Fibroblast of lung (primary cell): ENCODE results near the gene CTNNAL1. TPM values are rescaled to one million over a fixed set of nuclear protein-coding genes. Genes with fewer than 3 reads are reported as not detected.
A peak's percentile ranks its signal among the peaks of the same experiment; 100 is the strongest.

Experiments
- DNase-seq, 2 donors: peaks; one replicate each; pipeline versions ENCODE4 v3.0.0 to v3.0.0-alpha.2; 2010; ENCODE audit warnings: low read depth in 2 of 2
- H2AFZ ChIP-seq: 2 replicates; pipeline ENCODE4 v1.5.1; 2012; ENCODE audit warnings: low read length, control low read depth, inconsistent platforms
- H3K27ac ChIP-seq: 2 replicates; pipeline ENCODE4 v1.5.1; 2011; ENCODE audit warnings: low read length, control low read depth; ENCODE audit not compliant: insufficient read depth
- H3K27me3 ChIP-seq: 2 replicates; pipeline ENCODE4 v1.5.1; 2011; ENCODE audit warnings: mild to moderate bottlenecking, low read length; ENCODE audit not compliant: control insufficient read depth, insufficient read depth
- H3K36me3 ChIP-seq: 2 replicates; pipeline ENCODE4 v1.5.1; 2011; ENCODE audit warnings: low read length; ENCODE audit not compliant: control insufficient read depth, insufficient read depth
- H3K4me1 ChIP-seq: 2 replicates; pipeline ENCODE4 v1.5.1; 2011; ENCODE audit warnings: low read length; ENCODE audit not compliant: control insufficient read depth, insufficient read depth; ENCODE audit errors: extremely low read depth
- H3K4me2 ChIP-seq: 2 replicates; pipeline ENCODE4 v1.5.1; 2011; ENCODE audit warnings: low read length, control low read depth; ENCODE audit not compliant: insufficient read depth; ENCODE audit errors: extremely low read depth
- H3K4me3 ChIP-seq, 4 experiments: fragments of 200-600 bp in 1 of 4; sonication (generic) in 1 of 4; replicated peaks in 1 of 4; 2 replicates each; pipeline ENCODE4 v1.5.1; 2011 to 2016; ENCODE audit warnings: low read length in 4 of 4, low read depth in 3 of 4, mild to moderate bottlenecking in 3 of 4, control low read depth in 2 of 4, inconsistent platforms in 1 of 4, mixed read lengths in 1 of 4; ENCODE audit not compliant: insufficient read depth in 1 of 4; ENCODE audit errors: control extremely low read depth in 1 of 4
- H3K79me2 ChIP-seq: 2 replicates; pipeline ENCODE4 v1.5.1; 2012; ENCODE audit warnings: mild to moderate bottlenecking, low read length, inconsistent platforms; ENCODE audit not compliant: control insufficient read depth, insufficient read depth
- H3K9ac ChIP-seq: 2 replicates; pipeline ENCODE4 v1.5.1; 2011; ENCODE audit warnings: mild to moderate bottlenecking, low read length, control low read depth; ENCODE audit not compliant: insufficient read depth
- H3K9me3 ChIP-seq: 2 replicates; pipeline ENCODE4 v1.5.1; 2012; ENCODE audit warnings: low read depth, low read length; ENCODE audit not compliant: control insufficient read depth, insufficient read depth
- H4K20me1 ChIP-seq: 2 replicates; pipeline ENCODE4 v1.5.1; 2011; ENCODE audit warnings: low read length; ENCODE audit not compliant: control insufficient read depth, insufficient read depth; ENCODE audit errors: extremely low read depth
- EZH2 ChIP-seq: IDR thresholded peaks from 2 replicates; pipeline ENCODE4 v1.5.1; 2012; ENCODE audit warnings: low read length, control low read depth, mild to moderate bottlenecking; ENCODE audit errors: missing control alignments
- polyA plus RNA-seq, 2 donors: library from polyadenylated mRNA; depleted of rRNA in 1 of 2; stranded (reverse) in 1 of 2; unstranded in 1 of 2; fragments of >200 nt; gene quantifications; 2 replicates each; pipeline ENCODE4 v1.2.1, GENCODE V29; 2011 to 2012; ENCODE audit warnings: missing spikeins in 1 of 2
- total RNA-seq: library from RNA; depleted of rRNA; stranded (reverse); fragments of >200 nt; gene quantifications from 2 replicates; pipeline ENCODE4 v1.2.1, GENCODE V29; 2014
- TF ChIP-seq, protein P1 (sequence below), 2 donors: IDR thresholded peaks in 1 of 2; conservative IDR thresholded peaks in 1 of 2; 1 replicate in 1 of 2; 2 replicates in 1 of 2; pipeline ENCODE4 v1.5.1; 2011 to 2012; ENCODE audit warnings: low read length in 2 of 2, control low read depth in 1 of 2, inconsistent platforms in 1 of 2, low read depth in 1 of 2, mild to moderate bottlenecking in 1 of 2

The CTNNAL1 gene
- total and polyA plus RNA-seq, 2 donors (not counting 1 experiment from before 2014, with no cell fraction given) = 68.4 to 95.2 TPM

DNA sequence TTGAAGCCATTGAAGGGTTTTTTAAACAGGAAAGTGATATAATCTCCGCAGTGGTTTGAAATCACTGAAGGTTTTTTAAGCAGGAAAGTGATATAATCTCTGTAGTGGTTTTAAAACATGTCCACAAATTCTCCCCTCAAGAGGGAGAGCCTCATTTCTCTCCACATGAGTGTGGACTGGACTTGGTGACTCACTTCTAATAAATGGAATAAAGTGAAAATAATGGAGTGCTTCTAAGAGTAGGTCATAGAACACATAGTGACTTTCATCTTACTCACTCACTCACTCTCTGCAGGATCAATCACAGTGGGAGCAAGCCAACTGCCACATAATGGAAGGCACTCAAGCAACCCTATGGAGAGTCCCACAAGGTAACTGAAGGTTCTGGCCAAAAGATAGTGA lies 12.0 kb downstream of the CTNNAL1 start:
- H2AFZ ChIP-seq = no peak overlapping the region
- DNase-seq = peak; percentile 76 to 95
- no peaks in the 10 kb centered on the region for H3K36me3 ChIP-seq
- no peaks in the 10 kb centered on the region for H3K27me3 ChIP-seq
- no peaks in the 10 kb centered on the region for H4K20me1 ChIP-seq
- H3K4me2 ChIP-seq = no peak overlapping the region
- no peak overlapping the region for H3K9ac ChIP-seq
- no peaks in the 10 kb centered on the region for H3K9me3 ChIP-seq
- H3K27ac ChIP-seq = no peak overlapping the region
- no peak overlapping the region for H3K4me3 ChIP-seq
- peaks cover 55% of the 10 kb centered on the region for H3K79me2 ChIP-seq
- no peaks in the 10 kb centered on the region for H3K4me1 ChIP-seq
- TF ChIP-seq, protein P1, sequence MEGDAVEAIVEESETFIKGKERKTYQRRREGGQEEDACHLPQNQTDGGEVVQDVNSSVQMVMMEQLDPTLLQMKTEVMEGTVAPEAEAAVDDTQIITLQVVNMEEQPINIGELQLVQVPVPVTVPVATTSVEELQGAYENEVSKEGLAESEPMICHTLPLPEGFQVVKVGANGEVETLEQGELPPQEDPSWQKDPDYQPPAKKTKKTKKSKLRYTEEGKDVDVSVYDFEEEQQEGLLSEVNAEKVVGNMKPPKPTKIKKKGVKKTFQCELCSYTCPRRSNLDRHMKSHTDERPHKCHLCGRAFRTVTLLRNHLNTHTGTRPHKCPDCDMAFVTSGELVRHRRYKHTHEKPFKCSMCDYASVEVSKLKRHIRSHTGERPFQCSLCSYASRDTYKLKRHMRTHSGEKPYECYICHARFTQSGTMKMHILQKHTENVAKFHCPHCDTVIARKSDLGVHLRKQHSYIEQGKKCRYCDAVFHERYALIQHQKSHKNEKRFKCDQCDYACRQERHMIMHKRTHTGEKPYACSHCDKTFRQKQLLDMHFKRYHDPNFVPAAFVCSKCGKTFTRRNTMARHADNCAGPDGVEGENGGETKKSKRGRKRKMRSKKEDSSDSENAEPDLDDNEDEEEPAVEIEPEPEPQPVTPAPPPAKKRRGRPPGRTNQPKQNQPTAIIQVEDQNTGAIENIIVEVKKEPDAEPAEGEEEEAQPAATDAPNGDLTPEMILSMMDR (conservative IDR thresholded peaks at IDR 0.05 in 1 of 2, IDR thresholded peaks at IDR 0.05 in 1 of 2; ENCODE audit: low read depth in 1 of 2, low read length in 2 of 2) = no peak
- no peak for TF ChIP-seq EZH2

DNA sequence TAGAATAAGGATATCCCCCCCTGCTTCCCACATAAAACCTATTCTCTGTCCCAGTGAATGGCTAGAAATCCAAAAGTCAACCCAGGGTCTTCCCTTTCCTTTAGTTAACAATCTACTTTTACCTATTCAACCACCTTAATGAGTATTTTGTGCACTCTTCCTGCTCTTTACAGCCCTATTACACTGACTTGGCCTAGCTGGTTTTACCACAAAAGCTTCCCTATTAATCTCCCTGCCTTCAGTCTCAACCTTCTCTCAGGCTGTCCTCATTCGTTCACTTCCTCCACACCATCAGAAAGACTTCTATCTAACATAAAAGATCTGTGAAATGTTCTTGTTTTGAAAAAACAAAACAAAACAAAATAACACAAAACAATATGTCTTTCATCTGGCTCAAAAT lies 16.2 kb downstream of the CTNNAL1 start:
- Histone ChIP-seq H3K27ac (no peak overlapping the region), H3K9ac (no peak overlapping the region), H3K4me1 (no peaks in the 10 kb centered on the region), H3K4me3 (no peak overlapping the region), H3K79me2 (peaks cover 42% of the 10 kb centered on the region), H3K9me3 (no peaks in the 10 kb centered on the region), H3K27me3 (no peaks in the 10 kb centered on the region), H3K36me3 (no peaks in the 10 kb centered on the region), H4K20me1 (no peaks in the 10 kb centered on the region), H3K4me2 (no peak overlapping the region), H2AFZ (no peak overlapping the region)
- no peak for DNase-seq
- TF ChIP-seq EZH2 = no peak
- TF ChIP-seq, protein P1 (conservative IDR thresholded peaks at IDR 0.05 in 1 of 2, IDR thresholded peaks at IDR 0.05 in 1 of 2; ENCODE audit: low read depth in 1 of 2, low read length in 2 of 2) = no peak

DNA sequence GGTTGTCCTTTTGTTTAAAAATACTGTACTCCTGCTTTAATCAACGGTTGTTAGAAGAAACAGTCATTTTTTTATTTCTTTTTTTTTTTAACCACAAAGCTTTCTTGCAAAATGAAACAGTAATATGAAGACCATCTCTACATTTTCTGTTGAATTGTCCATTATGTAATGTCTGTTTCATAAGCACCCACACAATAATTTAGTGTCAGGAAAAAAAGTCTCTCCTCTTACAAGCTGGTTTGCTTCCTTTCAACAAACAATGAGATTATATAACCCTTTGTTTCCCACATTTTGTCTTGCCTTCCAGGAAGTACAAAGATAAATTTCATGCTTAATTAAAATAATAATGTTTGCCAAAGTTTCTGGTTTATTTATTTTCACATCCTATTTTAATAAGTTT lies 16.7 kb downstream of the CTNNAL1 start:
- Histone ChIP-seq H3K27me3 (no peaks in the 10 kb centered on the region), H3K4me1 (no peaks in the 10 kb centered on the region)
- DNase-seq = peak in 1 of 2 donors; percentile 16

More for the DNA sequence above, 16.7 kb downstream of the CTNNAL1 start:
- Histone ChIP-seq H3K9ac (no peak overlapping the region), H3K4me2 (no peak overlapping the region), H4K20me1 (no peaks in the 10 kb centered on the region), H3K9me3 (no peaks in the 10 kb centered on the region), H3K4me3 (no peak overlapping the region), H3K27ac (no peak overlapping the region), H3K79me2 (peaks cover 42% of the 10 kb centered on the region), H2AFZ (no peak overlapping the region), H3K36me3 (no peaks in the 10 kb centered on the region)
- no peak for TF ChIP-seq EZH2
- TF ChIP-seq, protein P1 (conservative IDR thresholded peaks at IDR 0.05 in 1 of 2, IDR thresholded peaks at IDR 0.05 in 1 of 2; ENCODE audit: low read depth in 1 of 2, low read length in 2 of 2) = no peak
